HG03103 (cell line): ENCODE results near the gene SELENOV.

ENCODE experiments used
- ATAC-seq: cut with Tn5 transposase; IDR thresholded peaks from one replicate; pipeline ENCODE4 v1.9.1; 2021; ENCODE audit warnings: low read depth; ENCODE audit not compliant: unreplicated experiment

Gene SELENOV

DNA sequence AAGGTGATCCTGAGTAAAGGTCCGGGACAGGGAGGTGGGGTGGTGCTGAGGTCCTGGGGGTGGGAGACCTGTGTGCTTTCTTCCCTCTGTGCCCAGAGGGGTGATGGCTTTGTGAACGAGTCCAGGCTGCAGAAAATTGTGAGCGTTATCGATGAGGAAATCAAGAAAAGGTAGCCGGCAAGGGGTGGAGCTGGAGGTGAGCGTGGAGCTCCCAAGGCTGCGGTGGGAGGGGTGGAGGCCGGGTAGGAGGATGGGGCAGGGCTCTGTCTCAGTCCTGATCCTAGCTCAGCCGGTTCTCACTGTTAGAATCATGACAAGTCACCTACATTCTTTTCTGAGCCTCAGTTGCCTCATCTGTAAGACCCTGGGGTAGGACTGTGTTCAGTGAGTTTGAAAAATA lies 4.0 kb downstream of the SELENOV start:
- ATAC-seq, result no peak

DNA sequence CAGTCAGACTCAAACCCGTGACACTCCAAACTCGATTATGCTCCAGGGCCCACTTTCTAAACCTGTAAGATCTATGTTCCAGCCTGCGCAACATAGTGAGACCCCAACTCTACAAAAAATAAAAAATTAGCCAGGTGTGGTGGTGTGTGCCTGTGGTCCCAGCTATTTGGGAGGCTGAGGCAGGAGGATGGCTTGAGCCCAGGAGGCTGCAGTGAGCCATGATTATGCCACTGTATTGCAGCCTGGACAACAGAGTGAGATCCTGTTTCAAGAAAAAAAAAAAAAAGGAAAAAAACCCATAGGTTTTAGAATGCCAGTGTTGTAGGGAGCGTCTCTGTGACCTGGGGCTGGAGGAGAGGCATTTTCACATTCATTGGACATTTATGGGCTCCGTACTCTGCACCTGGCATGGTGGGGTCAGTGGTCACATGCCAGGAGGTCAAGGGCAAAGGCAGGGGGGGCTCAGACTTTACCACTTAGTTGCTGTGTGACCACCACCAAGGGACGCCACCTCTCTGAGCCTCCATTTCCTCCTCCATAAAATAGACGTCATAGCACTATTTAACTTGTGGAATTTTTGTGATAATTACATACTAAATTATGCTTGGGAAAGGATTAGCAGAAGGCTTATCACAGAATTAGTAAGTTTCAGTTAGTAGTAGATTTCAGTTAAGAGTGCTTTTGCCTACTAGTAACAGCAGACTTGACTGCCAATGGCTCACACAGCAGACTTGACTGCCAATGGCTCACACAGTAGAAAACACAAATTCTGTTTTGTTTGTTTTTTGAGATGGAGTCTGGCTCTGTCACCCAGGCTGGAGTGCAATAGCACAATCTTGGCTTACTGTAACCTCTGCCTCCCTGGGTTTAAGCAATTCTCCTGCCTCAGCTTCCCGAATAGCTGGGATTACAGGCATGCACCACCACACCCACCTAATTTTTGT lies 5.9 kb downstream of the SELENOV start:
- ATAC-seq, result no peak

DNA sequence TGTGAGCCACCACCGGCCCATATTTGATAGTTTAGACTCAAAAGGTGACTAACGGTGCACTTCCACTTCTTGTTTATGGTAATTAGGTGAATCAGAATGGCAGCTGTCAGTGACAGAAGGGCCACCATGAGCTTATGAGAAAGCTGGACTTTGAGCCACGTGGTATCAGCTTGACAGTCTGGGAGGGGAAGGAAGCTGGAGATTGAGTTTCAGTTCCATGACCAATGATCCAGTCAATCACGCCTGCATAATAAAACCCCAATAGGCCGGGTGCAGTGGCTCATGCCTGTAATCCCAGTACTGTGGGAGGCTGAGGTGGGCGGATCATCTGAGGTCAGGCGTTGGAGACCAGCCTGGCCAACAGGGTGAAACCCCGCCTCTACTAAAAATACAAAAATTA lies 9.6 kb downstream of the SELENOV start:
- ATAC-seq, result no peak

DNA sequence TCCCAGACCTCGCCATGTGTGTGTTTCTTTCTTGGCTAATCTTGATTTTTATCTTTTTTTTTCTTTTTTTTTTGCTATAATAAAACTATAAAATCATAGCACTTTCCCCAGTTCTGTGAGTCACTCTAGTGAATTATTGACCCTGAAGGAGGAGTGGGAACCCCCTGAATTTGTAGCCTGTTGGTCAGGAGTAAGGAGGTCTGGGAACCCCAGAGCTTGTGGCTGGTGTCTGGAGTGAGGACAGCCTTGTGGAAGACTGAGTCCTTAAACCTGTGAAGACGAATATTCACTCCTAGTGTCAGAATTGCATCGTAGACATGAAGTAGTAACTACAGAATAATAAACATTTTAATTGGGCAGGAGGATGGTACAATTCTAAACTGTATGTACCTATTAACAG lies 10.3 kb downstream of the SELENOV start:
- no peak for ATAC-seq

DNA sequence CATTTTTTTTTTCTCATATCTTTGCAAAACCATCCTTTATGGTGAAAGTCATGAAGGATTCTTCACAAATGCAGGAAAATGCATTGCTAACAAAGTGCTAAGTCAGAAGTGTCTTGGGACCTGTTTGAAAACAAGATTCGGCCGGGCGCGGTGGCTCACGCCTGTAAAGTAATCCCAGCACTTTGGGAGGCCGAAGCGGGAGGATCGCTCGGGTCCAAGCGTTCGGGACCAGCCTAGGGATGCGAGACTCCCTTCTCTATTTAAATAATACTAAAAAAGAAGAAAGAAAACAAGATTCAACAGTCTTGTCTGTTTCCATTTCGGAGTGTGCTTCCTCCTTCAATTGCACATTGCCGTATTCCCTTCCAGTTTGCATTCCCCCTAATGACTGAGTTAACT lies 16.9 kb downstream of the SELENOV start:
- ATAC-seq, result no peak

DNA sequence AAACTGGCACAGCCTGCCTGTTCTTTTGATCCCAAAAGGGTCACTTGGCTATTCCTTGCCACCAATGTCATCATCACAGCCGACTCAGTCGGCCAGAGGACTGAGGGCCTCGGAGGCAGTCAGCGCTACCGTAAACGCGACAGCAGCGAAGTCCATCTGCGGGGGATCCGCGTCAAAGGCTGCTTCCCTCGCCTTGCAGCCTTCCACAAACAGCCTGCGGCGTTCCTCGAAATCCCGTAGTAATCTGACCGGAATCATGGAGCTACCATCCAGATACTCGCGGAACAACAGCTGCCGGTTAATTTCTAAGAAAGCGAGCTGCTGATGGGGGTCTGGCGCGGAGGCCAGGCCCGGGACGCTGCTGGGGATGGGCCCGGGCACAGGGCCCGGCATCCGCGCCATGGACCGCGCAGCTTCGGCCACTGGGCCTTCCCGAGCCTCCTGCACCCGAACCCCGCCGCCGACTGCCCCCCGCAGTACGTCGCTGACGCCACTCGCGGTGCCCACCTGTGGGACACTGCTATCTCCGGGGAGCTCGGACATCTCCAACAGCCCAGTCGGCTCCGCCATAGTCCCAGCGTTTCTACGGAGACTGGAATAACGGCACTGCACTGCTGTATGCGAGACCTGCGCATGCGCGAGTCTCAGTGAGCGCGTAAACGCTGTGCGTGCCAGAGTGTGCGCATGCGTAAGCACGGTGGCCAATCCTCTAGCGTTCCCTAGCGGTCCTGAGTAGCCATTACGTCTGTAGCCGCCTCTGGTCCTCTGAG lies 17.5 kb downstream of the SELENOV start, which contains the start of gene EID2B:
Gene EID2B (minus strand): TSS at position 620 of the 770 bp plus-strand sequence. CDS start 50 bp downstream, at position 570.
- ATAC-seq, result peak; percentile 79

DNA sequence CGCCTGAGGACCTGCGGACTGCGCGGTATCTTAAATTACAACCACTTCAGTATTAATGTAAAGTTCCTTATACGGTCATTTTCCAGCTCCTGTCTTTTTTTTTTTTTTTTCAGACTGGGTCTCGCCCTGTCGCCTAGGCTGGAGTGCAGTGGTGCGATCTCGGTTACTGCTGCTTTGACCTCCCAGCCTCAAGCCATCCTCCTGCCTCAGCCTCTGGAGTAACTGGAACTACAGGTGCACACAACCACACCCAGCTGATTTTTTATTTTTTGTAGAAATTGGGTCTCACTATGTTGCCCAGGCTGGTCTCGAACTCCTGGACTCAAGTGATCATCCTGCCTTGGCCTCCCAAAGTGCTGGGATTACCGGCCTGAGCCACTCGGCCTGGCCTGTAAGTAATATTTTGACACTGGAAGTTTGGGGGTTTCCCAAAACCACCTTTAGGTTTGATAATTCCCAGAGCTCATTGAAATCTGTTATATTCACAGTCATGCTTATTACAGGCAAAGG lies 18.1 kb downstream of the SELENOV start:
- ATAC-seq, result no peak

DNA sequence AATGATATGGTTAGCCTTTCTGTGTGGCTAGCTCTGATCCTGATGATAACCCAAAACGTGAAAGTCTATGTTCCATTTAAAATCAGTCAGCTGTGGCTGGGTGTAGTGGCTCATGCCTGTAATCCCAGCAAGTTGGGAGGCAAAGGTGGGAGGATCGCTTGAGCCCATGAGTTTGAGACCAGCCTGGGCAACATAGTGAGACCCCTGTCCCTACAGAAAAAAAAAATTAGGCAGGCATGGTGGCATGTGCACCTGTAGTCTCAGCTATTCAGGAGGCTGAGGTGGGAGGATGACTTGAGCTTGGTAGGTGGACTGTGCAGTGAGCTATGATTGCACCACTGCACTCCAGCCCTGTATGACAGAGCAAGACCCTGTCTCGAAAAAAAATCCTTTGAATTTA lies 18.9 kb downstream of the SELENOV start:
- ATAC-seq, result no peak

DNA sequence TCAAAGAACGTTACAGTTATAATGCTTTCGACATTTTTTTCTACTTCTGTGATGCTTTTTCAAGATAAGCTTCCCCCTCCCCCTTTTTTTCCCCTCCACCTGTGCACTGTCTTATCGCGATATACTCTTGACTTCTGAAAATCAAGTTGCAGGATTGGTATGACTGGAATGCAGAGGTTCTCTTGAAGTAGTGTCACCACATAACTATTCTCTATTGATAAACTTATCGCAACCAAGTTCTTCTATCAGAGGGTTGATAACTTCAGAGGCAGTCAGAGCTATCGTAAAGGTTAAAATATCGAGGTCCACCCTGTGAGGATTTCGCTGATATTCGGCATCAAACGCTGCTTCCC lies 24.2 kb downstream of the SELENOV start:
- no peak for ATAC-seq

DNA sequence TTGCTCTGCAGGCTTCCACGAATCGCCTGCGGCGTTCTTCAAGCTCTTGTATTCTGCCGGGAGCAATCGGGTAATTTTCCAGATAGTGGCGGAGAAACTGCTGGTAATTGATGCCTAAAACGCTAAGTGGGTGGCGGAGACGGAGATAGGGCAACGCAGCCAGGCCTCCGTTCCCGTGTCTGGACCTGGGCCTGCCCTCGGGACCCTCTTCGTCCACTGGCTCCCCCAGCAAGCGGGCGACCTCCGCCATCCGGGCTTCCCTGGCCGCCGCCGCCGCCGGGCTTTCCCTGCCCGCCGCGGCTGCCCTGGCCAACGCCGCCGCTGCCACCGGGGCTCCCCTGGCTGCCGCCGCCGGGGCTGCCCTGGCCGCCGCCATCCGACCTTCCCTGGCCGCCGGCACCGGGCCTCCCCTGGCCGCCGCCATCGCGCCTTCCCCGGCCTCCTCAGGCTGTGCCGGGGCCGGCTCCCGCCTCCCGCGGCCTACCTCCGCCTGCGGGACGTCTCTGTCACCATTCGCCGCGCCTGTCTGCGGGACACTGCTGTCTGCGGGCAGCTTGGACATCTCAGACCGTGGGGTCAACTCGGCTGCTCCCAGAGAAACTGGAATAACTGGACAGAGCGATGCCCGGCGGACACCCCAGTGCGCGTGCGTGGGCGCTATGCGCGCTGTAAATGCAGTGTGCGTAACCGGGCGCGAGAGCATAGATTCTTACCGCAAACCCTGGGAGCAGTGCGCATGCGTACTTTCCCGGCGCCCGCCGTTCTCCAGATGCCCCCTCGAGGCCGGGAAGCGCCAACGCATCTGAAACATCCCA lies 24.8 kb downstream of the SELENOV start, which contains the start of gene EID2:
Gene EID2 (minus strand): TSS at position 644 of the 815 bp plus-strand sequence. CDS start 82 bp downstream, at position 562.
- ATAC-seq, result peak; percentile 86

DNA sequence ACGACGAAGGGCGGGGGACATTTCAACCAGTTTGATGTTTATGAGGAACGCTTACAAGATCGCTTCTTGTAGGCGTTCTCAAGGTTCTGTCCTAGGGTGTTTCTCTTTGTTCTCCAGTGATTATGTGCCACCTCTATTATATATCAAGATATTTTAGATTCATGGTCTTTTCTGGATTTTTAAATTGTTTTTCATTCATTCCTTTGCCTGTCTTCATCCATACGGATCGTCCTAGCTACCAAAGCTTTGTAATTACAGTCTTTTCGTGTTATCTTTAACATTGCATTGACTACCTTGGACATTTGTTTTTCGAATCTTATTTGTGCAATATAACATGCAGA lies 25.4 kb downstream of the SELENOV start:
- ATAC-seq, result no peak

DNA sequence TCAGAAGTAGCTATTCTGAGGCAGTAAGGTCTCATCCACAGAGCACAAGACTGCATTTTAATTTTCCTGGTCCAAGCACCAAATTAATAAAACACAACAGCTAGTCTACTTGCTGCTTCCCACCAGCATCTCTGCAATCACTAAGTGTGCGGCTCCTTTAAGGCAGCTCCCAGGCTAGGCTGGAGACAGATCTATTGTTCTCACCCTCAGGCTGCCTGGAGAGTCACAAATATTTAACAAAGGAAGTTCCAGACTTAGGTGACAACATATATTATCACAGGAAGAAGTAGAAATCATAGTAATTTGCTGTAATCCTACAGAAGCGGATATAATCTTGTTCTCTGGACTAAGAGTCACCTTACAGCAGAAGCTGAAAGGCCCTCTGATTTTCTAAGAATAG lies 27.3 kb downstream of the SELENOV start:
- no peak for ATAC-seq

DNA sequence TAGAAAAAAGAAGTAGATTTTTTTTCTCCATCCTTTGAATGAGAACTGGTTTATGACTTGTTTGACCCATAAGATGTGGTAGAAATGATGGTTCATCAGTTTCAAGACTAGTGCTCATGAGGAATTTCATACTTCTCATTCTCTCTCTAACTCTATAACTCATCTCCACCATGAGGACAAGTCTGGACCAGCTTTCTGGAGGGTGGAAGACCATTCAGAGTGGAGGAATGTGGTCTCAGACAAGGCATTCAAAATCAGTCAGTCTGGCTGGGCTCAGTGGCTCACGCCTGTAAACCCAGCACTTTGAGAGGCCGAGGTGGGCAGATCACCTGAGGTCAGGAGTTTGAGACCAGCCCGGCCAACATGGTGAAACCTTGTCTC lies 28.5 kb downstream of the SELENOV start:
- no peak for ATAC-seq

DNA sequence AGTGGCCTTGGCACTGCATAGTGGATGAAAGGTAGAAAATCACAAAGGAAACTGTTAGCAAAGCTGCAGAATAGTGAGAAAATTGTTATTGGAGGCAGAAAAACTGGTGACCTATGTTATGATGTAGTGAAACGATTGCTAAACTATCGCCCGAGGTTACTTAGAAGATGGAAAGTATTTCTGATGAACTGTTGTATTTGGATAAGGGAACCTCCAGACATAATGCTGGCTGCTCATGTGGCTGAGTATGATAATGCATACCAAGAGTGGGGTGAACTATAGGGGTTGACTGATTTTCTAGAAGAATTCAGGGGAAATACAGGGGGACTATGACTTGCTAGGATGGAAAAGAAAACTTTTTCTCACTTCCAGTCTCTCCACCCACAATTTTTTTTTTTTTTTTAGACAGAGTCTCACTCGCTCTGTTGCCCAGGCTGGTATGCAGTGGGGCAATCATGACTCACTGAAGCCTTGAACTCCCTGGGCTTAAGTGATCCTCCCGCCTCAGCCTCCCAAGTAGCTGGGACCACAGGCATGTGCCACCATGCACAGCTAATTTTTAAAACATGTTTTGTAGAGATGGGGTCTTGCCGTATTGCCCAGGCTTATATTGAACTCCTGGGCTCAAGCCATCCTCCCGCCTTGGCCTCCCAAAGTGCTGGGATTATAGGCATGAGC lies 29.4 kb downstream of the SELENOV start:
- ATAC-seq, result no peak

DNA sequence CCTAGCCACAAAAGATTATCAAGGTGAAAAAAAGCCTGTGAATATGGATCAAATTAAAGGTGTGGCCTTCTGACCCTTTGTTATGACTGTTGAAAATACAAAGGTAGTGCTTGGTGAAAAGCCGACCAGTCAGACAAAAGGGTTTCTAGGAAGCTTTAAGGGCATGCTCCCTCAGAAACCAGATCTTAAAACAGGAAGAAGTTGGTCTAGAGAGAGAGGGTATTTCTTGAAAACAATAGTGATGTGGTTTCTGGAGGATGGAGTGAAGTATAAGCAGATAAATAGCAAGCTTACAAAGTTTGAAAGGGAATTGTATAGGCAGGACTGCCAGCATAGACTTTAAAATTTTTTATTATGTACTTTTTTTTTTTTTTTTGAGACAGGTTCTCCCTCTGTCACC lies 30.0 kb downstream of the SELENOV start:
- no peak for ATAC-seq

DNA sequence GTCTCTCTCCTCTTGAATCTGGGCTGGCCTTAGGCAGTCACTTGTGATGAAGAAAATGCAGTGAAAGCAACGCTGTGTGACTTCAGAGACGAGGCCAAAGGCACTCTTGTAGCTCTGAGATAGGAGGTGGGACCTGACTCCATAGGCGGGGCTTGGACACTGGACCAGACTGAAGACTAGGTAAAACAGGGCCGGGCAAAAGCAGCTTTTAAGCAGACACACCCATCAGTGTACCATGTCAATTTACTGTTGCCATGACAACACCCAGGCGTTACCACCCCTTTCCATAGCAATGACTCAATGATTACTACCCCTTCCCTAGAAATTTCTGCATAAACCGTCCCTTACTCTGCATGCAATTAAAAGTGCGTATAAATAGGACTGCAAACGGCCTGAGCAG lies 31.7 kb downstream of the SELENOV start:
- no peak for ATAC-seq

DNA sequence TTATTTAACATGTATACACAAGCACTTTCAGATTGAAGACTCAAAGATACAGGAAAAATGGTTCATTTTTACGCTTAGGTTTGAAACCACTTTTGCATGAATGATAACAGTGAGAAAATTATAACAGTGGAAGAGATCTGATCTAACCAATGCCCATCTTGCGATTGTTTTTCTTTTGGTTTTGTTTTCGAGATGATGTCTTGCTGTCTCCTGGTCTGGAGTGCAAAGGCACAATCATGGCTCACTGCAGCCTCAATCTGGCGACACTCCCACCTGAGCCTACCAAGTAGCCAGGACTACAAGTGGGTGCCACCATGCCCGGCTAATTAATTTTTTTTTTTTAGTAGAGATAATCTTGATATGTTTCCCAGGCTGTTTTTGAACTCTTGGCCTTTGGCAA lies 35.3 kb downstream of the SELENOV start:
- no peak for ATAC-seq

DNA sequence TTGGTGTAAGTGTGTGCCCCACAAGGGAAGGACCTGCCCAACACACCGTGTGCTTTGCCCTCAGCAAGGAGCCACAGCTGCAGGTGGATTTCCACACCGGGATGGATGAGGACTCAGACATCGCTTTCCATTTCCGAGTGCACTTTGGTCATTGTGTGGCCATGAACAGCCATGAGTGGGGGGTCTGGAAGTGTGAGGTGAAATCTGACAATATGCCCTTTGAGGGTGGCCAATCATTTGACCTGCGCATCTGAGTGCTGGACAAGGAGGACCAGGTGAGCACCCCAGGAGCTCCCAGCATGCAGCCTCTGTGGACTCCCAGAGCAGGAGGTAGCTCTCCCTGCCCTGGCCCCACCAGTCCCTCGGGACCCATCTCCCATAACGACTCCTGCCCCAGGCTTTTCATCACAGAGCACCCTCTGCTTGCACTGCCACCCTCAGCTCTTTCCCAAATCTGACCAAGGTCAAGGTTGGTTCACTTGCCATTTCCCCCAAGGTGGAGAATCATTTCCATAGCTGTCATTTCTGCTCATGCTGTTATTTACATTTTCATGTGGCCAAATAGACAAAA lies 38.2 kb downstream of the SELENOV start:
- ATAC-seq, result no peak

DNA sequence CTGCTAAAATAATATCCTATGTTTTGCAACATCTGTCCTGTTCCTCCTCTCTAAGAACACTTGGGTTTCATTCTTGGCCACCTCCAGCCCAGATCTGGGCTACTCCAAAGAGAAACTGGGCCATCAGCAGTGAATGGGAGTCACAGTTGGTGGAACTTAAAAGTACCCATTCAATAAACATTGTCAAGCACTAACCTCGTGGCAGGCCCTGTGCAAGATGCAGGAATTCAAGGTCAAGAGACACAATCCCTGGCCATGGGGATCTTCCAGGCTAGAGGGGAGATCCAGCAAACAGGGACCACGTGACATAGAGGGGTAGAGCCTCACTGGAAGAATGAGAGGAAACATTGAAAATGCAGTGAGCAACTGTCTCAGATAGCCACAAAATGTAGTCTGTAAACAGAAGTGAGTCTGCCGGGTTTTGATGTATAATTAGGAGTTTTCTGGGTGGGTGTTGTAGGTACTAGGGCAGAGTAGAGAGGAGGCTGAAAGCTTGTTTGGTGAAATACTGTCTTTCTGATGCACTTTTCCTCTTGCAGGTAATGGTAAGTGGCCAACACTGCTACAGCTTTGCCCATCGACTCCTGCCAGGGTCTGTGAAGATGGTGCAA lies 39.9 kb downstream of the SELENOV start:
- no peak for ATAC-seq
